22Rv1 (cell line): ENCODE results near the gene NAA38.

ENCODE experiments used
- H3K27ac ChIP-seq: fragments of 450-650 bp; 2 replicates; pipeline ENCODE4 v1.5.1; 2017
- ZFX ChIP-seq: fragments of 450-650 bp; IDR thresholded peaks from 2 replicates; pipeline ENCODE4 v1.6.1; 2017; ENCODE audit warnings: antibody characterized with exemption, borderline replicate concordance
- TF ChIP-seq, protein P1 (sequence below): fragments of 450-650 bp; IDR thresholded peaks from 2 replicates; pipeline ENCODE4 v1.5.1; 2017; ENCODE audit warnings: mild to moderate bottlenecking

Gene NAA38

GRCh38 chr17:7850701-7851437 is 6.5 kb downstream of the NAA38 start:
- no peak for TF ChIP-seq ZFX
- TF ChIP-seq, protein P1, sequence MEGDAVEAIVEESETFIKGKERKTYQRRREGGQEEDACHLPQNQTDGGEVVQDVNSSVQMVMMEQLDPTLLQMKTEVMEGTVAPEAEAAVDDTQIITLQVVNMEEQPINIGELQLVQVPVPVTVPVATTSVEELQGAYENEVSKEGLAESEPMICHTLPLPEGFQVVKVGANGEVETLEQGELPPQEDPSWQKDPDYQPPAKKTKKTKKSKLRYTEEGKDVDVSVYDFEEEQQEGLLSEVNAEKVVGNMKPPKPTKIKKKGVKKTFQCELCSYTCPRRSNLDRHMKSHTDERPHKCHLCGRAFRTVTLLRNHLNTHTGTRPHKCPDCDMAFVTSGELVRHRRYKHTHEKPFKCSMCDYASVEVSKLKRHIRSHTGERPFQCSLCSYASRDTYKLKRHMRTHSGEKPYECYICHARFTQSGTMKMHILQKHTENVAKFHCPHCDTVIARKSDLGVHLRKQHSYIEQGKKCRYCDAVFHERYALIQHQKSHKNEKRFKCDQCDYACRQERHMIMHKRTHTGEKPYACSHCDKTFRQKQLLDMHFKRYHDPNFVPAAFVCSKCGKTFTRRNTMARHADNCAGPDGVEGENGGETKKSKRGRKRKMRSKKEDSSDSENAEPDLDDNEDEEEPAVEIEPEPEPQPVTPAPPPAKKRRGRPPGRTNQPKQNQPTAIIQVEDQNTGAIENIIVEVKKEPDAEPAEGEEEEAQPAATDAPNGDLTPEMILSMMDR, result no peak
- H3K27ac ChIP-seq, result peak overlapping the region; percentile 98

DNA sequence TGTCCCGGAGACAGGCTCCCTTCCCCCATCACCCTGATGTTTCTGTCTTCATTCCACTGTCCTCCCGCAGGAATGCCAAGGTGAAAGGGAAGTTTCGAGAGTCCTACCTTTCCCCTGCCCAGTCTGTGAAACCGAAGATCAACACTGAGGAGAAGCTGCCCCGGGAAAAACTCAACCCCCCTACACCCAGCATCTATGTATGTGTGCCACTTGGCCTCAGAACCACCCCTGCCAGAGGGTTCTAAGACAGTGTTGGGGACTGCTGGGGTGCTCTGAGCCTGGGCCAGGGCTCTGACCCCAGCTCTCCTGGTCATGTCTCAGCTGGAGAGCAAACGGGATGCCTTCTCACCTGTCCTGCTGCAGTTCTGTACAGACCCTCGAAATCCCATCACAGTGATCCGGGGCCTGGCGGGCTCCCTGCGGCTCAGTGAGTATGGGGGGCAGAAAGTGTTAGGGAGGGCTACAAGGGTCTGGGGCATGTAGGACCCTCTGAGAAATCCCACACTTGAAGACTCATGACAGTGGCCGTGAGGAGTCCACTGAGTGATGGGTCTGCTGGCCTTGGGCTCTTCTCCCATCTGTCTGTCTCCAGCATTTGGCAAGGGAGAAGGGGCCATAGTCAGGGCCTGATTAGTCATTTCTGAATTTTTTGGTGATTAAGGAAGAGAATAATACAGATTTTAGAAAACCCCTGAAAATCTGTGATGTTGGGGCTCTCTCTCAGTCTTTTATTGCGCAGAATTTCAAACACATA is 7.4 kb downstream of the NAA38 start:
- peak overlapping the region; percentile 98 for H3K27ac ChIP-seq
- TF ChIP-seq, protein P1, result no peak
- TF ChIP-seq ZFX, result no peak

DNA sequence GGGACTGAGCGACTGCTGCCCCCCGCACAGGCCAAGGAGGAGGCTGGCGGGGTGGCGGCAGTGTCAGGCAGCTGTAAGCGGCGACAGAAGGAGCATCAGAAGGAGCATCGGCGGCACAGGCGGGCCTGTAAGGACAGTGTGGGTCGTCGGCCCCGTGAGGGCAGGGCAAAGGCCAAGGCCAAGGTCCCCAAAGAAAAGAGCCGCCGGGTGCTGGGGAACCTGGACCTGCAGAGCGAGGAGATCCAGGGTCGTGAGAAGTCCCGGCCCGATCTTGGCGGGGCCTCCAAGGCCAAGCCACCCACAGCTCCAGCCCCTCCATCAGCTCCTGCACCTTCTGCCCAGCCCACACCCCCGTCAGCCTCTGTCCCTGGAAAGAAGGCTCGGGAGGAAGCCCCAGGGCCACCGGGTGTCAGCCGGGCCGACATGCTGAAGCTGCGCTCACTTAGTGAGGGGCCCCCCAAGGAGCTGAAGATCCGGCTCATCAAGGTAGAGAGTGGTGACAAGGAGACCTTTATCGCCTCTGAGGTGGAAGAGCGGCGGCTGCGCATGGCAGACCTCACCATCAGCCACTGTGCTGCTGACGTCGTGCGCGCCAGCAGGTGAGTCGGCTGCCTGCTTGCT is 8.1 kb downstream of the NAA38 start:
- H3K27ac ChIP-seq, result peak overlapping the region; percentile 98
- TF ChIP-seq ZFX, result no peak
- TF ChIP-seq, protein P1, result no peak

DNA sequence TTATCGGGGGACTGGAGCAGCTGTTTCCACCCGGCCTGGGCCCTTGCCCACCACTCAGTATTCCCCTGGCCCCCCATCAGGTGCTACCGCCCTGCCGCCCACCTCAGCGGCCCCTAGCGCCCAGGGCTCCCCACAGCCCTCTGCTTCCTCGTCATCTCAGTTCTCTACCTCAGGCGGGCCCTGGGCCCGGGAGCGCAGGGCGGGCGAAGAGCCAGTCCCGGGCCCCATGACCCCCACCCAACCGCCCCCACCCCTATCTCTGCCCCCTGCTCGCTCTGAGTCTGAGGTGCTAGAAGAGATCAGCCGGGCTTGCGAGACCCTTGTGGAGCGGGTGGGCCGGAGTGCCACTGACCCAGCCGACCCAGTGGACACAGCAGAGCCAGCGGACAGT is 8.6 kb downstream of the NAA38 start:
- peak overlapping the region; percentile 98 for H3K27ac ChIP-seq
- TF ChIP-seq, protein P1, result no peak
- TF ChIP-seq ZFX, result no peak

DNA sequence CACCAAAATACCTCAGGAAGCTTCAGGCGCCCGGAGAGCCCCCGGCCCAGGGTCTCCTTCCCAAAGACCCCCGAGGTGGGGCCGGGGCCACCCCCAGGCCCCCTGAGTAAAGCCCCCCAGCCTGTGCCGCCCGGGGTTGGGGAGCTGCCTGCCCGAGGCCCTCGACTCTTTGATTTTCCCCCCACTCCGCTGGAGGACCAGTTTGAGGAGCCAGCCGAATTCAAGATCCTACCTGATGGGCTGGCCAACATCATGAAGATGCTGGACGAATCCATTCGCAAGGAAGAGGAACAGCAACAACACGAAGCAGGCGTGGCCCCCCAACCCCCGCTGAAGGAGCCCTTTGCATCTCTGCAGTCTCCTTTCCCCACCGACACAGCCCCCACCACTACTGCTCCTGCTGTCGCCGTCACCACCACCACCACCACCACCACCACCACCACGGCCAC is 9.2 kb downstream of the NAA38 start:
- TF ChIP-seq, protein P1, result no peak
- no peak for TF ChIP-seq ZFX
- H3K27ac ChIP-seq, result 0 out of 2 replicates have a peak overlapping the region, but pooled peaks have one; percentile 7

GRCh38 chr17:7846765-7847661 is 10.3 kb downstream of the NAA38 start:
- TF ChIP-seq ZFX, result no peak
- TF ChIP-seq, protein P1, result no peak
- H3K27ac ChIP-seq, result peak overlapping the region; percentile 99; the same call in 1 of the 2 replicates
